Activated naive CD4-positive, alpha-beta T cell treated with anti-CD3 and anti-CD28 coated beads for 36 hours (primary cell): ENCODE data around the gene PIMREG. TPM values are rescaled to one million over a fixed set of nuclear protein-coding genes. Genes with fewer than 3 reads are reported as not detected.
A peak's percentile ranks its signal among the peaks of the same experiment; 100 is the strongest.

ENCODE experiments used
- CTCF ChIA-PET: fragments of 350-600 bp; sonication (Branson Sonifier 250); formaldehyde crosslinking; loops from one replicate; lab custom pipeline; 2021; ENCODE audit warnings: antibody characterized with exemption; lab: Charles Lee
- DNase-seq: peaks from one replicate; pipeline ENCODE4 v3.0.0-alpha.2; 2020
- H3K27ac Mint-ChIP-seq: one replicate; pipeline ENCODE4 v1.8.0; 2021; ENCODE audit warnings: mild to moderate bottlenecking, mixed read lengths
- H3K27me3 Mint-ChIP-seq: one replicate; pipeline ENCODE4 v1.8.0; 2021; ENCODE audit warnings: low read depth, mixed read lengths
- H3K36me3 Mint-ChIP-seq: one replicate; pipeline ENCODE4 v1.8.0; 2021; ENCODE audit warnings: low read depth, mixed read lengths
- H3K4me1 Mint-ChIP-seq: one replicate; pipeline ENCODE4 v1.8.0; 2021; ENCODE audit warnings: low read depth, mixed read lengths
- H3K4me3 Mint-ChIP-seq: one replicate; pipeline ENCODE4 v1.8.0; 2021; ENCODE audit warnings: mild to moderate bottlenecking, moderate library complexity, mixed read lengths
- H3K9me3 Mint-ChIP-seq: one replicate; pipeline ENCODE4 v1.8.0; 2021; ENCODE audit warnings: mixed read lengths
- intact Hi-C: fragments of 100-400 bp; cut with micrococcal nuclease; formaldehyde crosslinking; loops from one replicate; pipeline ENCODE4 v1.15.1; 2023
- total RNA-seq, 2 experiments: library from RNA; stranded (reverse); gene quantifications; one replicate each; pipeline ENCODE4 v1.2.3, GENCODE V29; 2021

Gene PIMREG, protein sequence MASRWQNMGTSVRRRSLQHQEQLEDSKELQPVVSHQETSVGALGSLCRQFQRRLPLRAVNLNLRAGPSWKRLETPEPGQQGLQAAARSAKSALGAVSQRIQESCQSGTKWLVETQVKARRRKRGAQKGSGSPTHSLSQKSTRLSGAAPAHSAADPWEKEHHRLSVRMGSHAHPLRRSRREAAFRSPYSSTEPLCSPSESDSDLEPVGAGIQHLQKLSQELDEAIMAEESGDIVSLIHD
- 10 to 100 TPM; 18.1 to 19.0 TPM for total RNA-seq

- CTCF ChIA-PET: interaction anchor here (3.0 kb wide), 1 partner anchor 29 kb away, joined by 10 read pairs; no protein-coding TSS in a partner anchor
- Mint-ChIP-seq H3K4me1 (peaks cover 11% of the 10 kb centered on the region), H3K27me3 (peaks cover 5% of the 10 kb centered on the region), H3K27ac (peak within 1 kb of the TSS; percentile 92), H3K9me3 (no peaks in the 10 kb centered on the region), H3K36me3 (no peaks in the 10 kb centered on the region), H3K4me3 (peak within 1 kb of the TSS; percentile 97)
- DNase-seq: peak; percentile 98
- intact Hi-C loops: loop anchor here (2.0 to 5.0 kb wide), 2 partner anchors 568 to 859 kb away; partner anchors contain the start of genes NLRP1 and RNASEK
These were observed at the start of gene PIMREG for GRCh38 chr17:6443692-6444570. PIMREG (plus strand) TSS chr17:6444455; CDS start chr17:6445111, 656 bp downstream.

GRCh38 chr17:6398955-6399354 is 45.3 kb upstream of the PIMREG start:
- Mint-ChIP-seq H3K4me3 (no peak overlapping the region), H3K9me3 (peaks cover 4% of the 10 kb centered on the region), H3K27me3 (peaks cover 32% of the 10 kb centered on the region), H3K27ac (no peak overlapping the region), H3K4me1 (no peaks in the 10 kb centered on the region), H3K36me3 (no peaks in the 10 kb centered on the region)
- CTCF ChIA-PET: no interaction called here
- DNase-seq: no peak
- intact Hi-C loops: no loop called here

DNA sequence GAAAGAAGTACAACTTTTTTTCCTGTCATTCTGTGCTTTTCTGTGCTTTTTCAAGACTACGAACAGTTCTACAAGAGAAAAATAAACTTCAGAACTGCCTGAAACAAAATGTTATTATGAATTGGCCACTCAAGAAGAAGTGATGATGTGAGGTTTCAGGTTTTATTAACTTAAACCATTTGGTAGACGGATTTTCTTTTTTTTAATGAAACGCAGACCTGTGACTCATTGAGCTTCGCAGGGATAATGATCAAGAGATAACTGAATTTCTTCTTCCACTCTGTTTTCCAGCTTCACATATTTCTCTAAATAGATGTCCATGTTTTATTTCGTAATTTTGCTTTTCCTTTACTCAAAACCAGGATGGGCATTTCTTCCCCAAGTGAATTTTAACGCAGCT is 42.0 kb upstream of the PIMREG start:
- CTCF ChIA-PET: interaction anchor here (0.7 kb wide), 1 partner anchor 52 kb away, joined by 3 read pairs; no protein-coding TSS in a partner anchor
- H3K27me3 Mint-ChIP-seq: peaks cover 20% of the 10 kb centered on the region
- no peak for DNase-seq
- no peak overlapping the region for H3K27ac Mint-ChIP-seq
- peaks cover 4% of the 10 kb centered on the region for H3K9me3 Mint-ChIP-seq
- H3K4me1 Mint-ChIP-seq: no peaks in the 10 kb centered on the region
- no peak overlapping the region for H3K4me3 Mint-ChIP-seq
- no peaks in the 10 kb centered on the region for H3K36me3 Mint-ChIP-seq
- intact Hi-C loops: no loop called here

- DNase-seq: no peak
- Mint-ChIP-seq H3K4me1 (no peaks in the 10 kb centered on the region), H3K27ac (no peak overlapping the region), H3K4me3 (no peak overlapping the region), H3K9me3 (no peaks in the 10 kb centered on the region), H3K27me3 (peaks cover 7% of the 10 kb centered on the region), H3K36me3 (no peaks in the 10 kb centered on the region)
- intact Hi-C loops: no loop called here
- CTCF ChIA-PET: no interaction called here
These were observed 36.0 kb upstream of the PIMREG start for GRCh38 chr17:6408276-6408675.

- DNase-seq: no peak
- H3K4me3 Mint-ChIP-seq: no peak overlapping the region
- H3K4me1 Mint-ChIP-seq: no peaks in the 10 kb centered on the region
- H3K27me3 Mint-ChIP-seq: peaks cover 7% of the 10 kb centered on the region
- H3K27ac Mint-ChIP-seq: no peak overlapping the region
- CTCF ChIA-PET: no interaction called here
- no peaks in the 10 kb centered on the region for H3K36me3 Mint-ChIP-seq
- H3K9me3 Mint-ChIP-seq: no peaks in the 10 kb centered on the region
- intact Hi-C loops: no loop called here
These were observed 35.5 kb upstream of the PIMREG start for GRCh38 chr17:6408735-6409134.

DNA sequence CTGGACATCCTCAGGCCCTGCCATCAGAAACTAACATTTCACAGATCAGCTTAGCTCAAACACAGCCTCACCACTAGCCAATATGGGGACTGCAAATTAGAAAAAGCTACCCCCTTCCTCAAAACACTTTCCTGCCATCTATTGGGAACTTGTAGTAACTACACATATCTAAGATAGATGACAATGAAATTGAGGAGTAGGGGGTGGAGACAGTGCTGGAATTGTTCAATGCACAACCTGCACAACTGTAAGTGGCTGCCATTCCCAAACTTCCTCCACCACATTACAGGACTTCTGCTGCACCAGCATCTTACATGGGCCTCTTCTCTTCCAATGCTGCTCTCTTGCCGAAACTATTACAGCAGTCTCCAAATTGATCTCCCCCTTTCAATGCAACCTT is 31.2 kb upstream of the PIMREG start:
- intact Hi-C loops: loop anchor here (1.0 to 5.0 kb wide), 2 partner anchors 41 to 134 kb away; no protein-coding TSS in a partner anchor
- Mint-ChIP-seq H3K4me1 (no peaks in the 10 kb centered on the region), H3K9me3 (no peaks in the 10 kb centered on the region)

GRCh38 chr17:6415616-6416015 is 28.6 kb upstream of the PIMREG start:
- H3K27me3 Mint-ChIP-seq: peaks cover 4% of the 10 kb centered on the region

More for the DNA sequence above, 31.2 kb upstream of the PIMREG start:
- H3K27ac Mint-ChIP-seq: no peak overlapping the region
- H3K4me3 Mint-ChIP-seq: no peak overlapping the region
- H3K36me3 Mint-ChIP-seq: no peaks in the 10 kb centered on the region
- no peaks in the 10 kb centered on the region for H3K27me3 Mint-ChIP-seq
- no peak for DNase-seq
- CTCF ChIA-PET: interaction anchor here (1.0 to 2.1 kb wide), 3 partner anchors 11 to 72 kb away, joined by 3 to 8 read pairs (median 4); no protein-coding TSS in a partner anchor

DNA sequence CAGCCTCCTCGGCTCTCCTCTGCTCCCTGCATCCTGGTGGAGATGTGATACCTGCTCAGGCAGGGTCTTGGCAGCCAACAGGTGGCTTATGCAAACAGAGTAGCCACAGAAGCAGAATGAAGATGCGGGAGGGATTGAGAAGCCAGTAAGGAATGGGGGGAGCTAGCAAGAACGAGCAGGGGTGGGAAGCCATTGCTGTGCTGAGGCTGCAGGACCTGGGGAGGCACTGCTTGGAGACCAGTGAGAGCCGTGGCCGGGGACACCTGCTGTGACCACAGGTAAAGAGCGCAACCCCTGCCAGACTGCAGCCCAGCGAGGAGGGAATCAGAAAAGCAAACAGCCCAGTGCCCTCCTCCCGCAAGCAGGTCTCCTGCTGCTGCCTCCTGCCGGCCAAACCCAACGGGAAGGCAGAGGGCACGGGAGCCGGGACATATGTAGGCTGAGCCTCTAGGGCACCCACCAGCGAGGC is 24.0 kb upstream of the PIMREG start:
- H3K4me1 Mint-ChIP-seq: no peaks in the 10 kb centered on the region
- peak; percentile 52 for DNase-seq
- H3K27ac Mint-ChIP-seq: no peak overlapping the region
- CTCF ChIA-PET: interaction anchor here (0.7 kb wide), 1 partner anchor 28 kb away, joined by 4 read pairs; no protein-coding TSS in a partner anchor
- no peaks in the 10 kb centered on the region for H3K9me3 Mint-ChIP-seq
- intact Hi-C loops: loop anchor here (5.0 kb wide), 2 partner anchors 628 to 713 kb away; no protein-coding TSS in a partner anchor
- no peaks in the 10 kb centered on the region for H3K36me3 Mint-ChIP-seq
- peaks cover 6% of the 10 kb centered on the region for H3K27me3 Mint-ChIP-seq
- no peak overlapping the region for H3K4me3 Mint-ChIP-seq

More at GRCh38 chr17:6415616-6416015, 28.6 kb upstream of the PIMREG start:
- no peaks in the 10 kb centered on the region for H3K4me1 Mint-ChIP-seq
- DNase-seq: no peak
- CTCF ChIA-PET: no interaction called here
- H3K9me3 Mint-ChIP-seq: no peaks in the 10 kb centered on the region
- H3K36me3 Mint-ChIP-seq: no peaks in the 10 kb centered on the region
- no peak overlapping the region for H3K4me3 Mint-ChIP-seq
- intact Hi-C loops: no loop called here
- no peak overlapping the region for H3K27ac Mint-ChIP-seq

DNA sequence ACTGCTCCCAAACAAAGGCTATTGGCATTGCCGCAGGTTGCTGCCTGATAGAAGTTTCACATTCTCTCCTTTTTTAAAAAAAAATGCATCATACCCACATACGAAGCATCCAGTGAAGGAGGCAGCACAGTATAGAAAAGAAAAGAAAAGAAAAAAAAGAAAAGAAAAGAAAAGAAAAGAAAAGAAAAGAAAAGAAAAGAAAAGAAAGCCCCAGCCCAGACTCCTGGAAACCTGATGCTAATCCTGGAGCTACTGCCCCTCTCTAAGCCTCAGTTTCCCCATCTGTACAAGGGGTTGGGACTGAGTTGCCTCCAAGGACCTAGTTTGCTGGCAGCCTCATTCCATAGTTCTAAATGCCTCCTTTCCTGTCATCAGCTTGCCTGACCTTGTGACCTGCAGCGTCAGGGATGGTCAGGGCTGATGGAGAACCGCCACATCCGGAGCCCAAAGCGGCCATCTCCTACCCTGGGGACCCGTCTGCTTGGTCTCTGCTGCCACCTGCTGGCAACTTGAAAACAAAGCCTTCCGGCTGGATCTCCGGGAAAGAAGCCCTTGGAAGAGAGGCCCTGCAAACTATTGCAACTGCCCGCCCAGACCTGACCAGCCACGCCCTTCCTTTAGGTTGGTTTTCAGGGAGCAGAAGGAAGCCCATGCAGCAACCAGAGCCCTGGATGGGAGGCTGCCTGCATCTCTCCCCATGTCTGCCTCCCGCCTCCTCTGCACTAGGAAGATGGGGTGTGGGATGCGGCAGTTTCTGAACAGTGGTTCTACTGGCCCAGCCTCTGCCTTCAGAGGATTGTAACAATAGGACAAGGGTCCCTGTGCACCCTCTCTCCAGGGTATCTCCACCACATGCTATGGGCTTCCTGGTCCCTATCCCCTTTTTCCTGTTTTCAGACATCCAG is 22.3 kb upstream of the PIMREG start:
- Mint-ChIP-seq H3K9me3 (no peaks in the 10 kb centered on the region), H3K27me3 (peaks cover 6% of the 10 kb centered on the region), H3K4me3 (no peak overlapping the region), H3K4me1 (peaks cover 2% of the 10 kb centered on the region), H3K27ac (no peak overlapping the region), H3K36me3 (no peaks in the 10 kb centered on the region)
- CTCF ChIA-PET: interaction anchor here (0.6 to 2.2 kb wide), 6 partner anchors 153 to 1318 kb away, joined by 3 to 7 read pairs (median 4); partner anchors contain the start of gene NLRP1
- peak; percentile 84 for DNase-seq
- intact Hi-C loops: loop anchor here (1.0 to 5.0 kb wide), 3 partner anchors 630 to 835 kb away; no protein-coding TSS in a partner anchor

GRCh38 chr17:6422654-6423241 is 21.5 kb upstream of the PIMREG start:
- H3K27me3 Mint-ChIP-seq: peaks cover 6% of the 10 kb centered on the region

GRCh38 chr17:6423931-6424330 is 20.3 kb upstream of the PIMREG start:
- CTCF ChIA-PET: interaction anchor here (0.6 to 2.2 kb wide), 5 partner anchors 11 to 830 kb away, joined by 3 to 8 read pairs (median 3); partner anchors contain the start of gene AIPL1
- H3K36me3 Mint-ChIP-seq: no peaks in the 10 kb centered on the region
- H3K27ac Mint-ChIP-seq: no peak overlapping the region
- peaks cover 6% of the 10 kb centered on the region for H3K27me3 Mint-ChIP-seq
- H3K4me1 Mint-ChIP-seq: peaks cover 16% of the 10 kb centered on the region
- no peak for DNase-seq
- intact Hi-C loops: loop anchor here (5.0 kb wide), 2 partner anchors 632 to 717 kb away; no protein-coding TSS in a partner anchor
- no peaks in the 10 kb centered on the region for H3K9me3 Mint-ChIP-seq
- H3K4me3 Mint-ChIP-seq: no peak overlapping the region

More at GRCh38 chr17:6422654-6423241, 21.5 kb upstream of the PIMREG start:
- no peak overlapping the region for H3K4me3 Mint-ChIP-seq
- no peaks in the 10 kb centered on the region for H3K9me3 Mint-ChIP-seq
- DNase-seq: no peak
- intact Hi-C loops: loop anchor here (1.0 to 5.0 kb wide), 3 partner anchors 630 to 835 kb away; no protein-coding TSS in a partner anchor
- H3K27ac Mint-ChIP-seq: no peak overlapping the region
- H3K36me3 Mint-ChIP-seq: no peaks in the 10 kb centered on the region
- peaks cover 9% of the 10 kb centered on the region for H3K4me1 Mint-ChIP-seq
- CTCF ChIA-PET: interaction anchor here (0.6 to 2.2 kb wide), 5 partner anchors 146 to 838 kb away, joined by 3 to 7 read pairs (median 3); partner anchors contain the start of gene NLRP1
